C4-2B (cell line): ENCODE measurements around the gene PTGR3.
A peak's percentile ranks its signal among the peaks of the same experiment; 100 is the strongest.

Source experiments
- H3K27ac ChIP-seq: fragments of 450-650 bp; 2 replicates; pipeline ENCODE4 v1.5.1; 2017
- CTCF ChIP-seq: fragments of 450-650 bp; conservative IDR thresholded peaks from 2 replicates; pipeline ENCODE4 v1.5.1; 2017; ENCODE audit warnings: mild to moderate bottlenecking
- ZFX ChIP-seq: fragments of 450-650 bp; IDR thresholded peaks from 2 replicates; pipeline ENCODE4 v1.6.1; 2017

The PTGR3 gene

DNA sequence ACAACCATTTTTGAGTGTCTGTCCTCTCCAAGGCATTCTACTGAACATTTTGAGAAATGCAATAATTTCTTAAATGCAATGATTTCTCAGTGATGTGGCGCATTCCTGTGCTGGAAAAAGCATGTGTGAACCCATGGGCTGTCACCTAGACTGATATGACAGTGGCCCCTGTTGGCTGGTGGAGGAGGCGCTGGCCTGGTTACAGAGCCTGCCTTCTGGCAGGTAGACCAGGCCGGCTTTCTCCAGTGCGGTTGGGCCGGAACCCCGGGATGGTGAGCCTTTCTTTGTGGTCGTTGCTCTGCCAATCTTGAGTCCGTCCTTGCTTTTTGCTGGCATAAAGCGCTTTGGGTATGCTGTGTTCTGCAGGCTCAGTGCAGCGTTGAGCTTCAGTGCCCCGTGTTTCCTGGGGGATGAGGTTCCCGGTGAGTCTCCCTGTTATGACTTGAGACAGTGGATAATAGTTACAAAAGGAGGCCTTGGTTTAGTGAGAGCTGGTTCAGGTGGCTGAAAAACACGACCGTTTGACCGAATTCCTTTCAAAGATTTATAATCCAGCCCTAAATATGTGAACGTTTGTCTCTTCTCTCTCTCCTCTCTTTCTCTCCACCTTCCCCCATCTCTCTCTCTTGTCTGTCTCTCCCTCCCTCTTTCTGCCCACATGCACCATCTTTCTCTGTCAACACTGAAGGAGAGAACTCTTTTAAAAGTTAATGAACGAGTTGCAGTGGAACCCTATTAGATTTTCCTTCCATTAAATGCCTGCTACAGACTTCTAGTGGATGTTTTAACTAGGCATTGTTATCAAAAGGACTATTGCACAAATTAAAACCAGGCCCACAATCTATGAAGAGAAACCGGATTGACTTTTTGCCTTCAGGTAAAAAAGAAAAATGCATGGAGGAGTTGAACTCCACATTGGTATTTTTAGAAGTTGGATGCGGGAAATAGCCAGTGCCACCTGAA, 35.7 kb upstream of the PTGR3 start:
- no peak overlapping the region for H3K27ac ChIP-seq
- 0 out of 2 replicates have a peak, but pooled peaks have one; percentile 14 for TF ChIP-seq CTCF
- no peak for TF ChIP-seq ZFX

GRCh38 chr18:75241705-75242104, 32.8 kb upstream of the PTGR3 start:
- H3K27ac ChIP-seq: no peak overlapping the region
- TF ChIP-seq ZFX (no peak), CTCF (no peak)

- no peak overlapping the region for H3K27ac ChIP-seq
- no peak for TF ChIP-seq ZFX
- TF ChIP-seq CTCF: no peak
Measured at GRCh38 chr18:75240433-75240832, 31.5 kb upstream of the PTGR3 start.

GRCh38 chr18:75238786-75239185, 29.8 kb upstream of the PTGR3 start:
- no peak for TF ChIP-seq ZFX
- no peak for TF ChIP-seq CTCF

GRCh38 chr18:75238100-75238499, 29.2 kb upstream of the PTGR3 start:
- TF ChIP-seq CTCF: no peak
- TF ChIP-seq ZFX: no peak
- H3K27ac ChIP-seq: no peak overlapping the region

More at GRCh38 chr18:75238786-75239185, 29.8 kb upstream of the PTGR3 start:
- H3K27ac ChIP-seq: no peak overlapping the region

GRCh38 chr18:75235896-75236295, 27.0 kb upstream of the PTGR3 start:
- H3K27ac ChIP-seq: no peak overlapping the region
- TF ChIP-seq ZFX (no peak), CTCF (no peak)

DNA sequence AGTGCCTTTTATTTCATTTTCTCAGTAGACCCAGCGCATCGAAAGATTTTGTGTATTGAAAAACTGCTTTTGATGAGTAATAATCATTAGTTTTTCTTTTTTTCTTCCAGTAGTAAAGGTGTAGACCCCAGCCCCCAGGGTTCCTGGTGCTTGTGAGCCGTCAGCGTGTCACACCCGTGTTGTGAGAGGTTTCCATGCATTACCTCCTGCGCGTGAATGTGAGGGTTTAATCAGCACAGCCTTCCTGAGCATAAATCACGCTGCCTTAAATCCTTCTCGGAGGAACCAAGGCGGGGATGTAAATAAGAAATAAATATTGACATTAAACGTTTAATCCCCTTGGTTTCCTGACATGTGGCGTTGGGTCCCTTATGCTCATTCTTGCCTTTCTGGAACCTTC, 26.0 kb upstream of the PTGR3 start:
- TF ChIP-seq CTCF (no peak), ZFX (no peak)
- no peak overlapping the region for H3K27ac ChIP-seq
